HCT116 (cell line): ENCODE results near the gene CCDC192. TPM values are rescaled to one million over a fixed set of nuclear protein-coding genes. Genes with fewer than 3 reads are reported as not detected.
"Not testable (repeated sequence)": the region's sequence is repeated elsewhere in the genome, so short reads cannot be mapped to it uniquely, and the experiment has no call there.

ENCODE experiments used
- ATAC-seq: fragments of 200-7000 bp; cut with Tn5 transposase; 2 replicates; pipeline ENCODE4 v1.9.1; 2020; ENCODE audit warnings: mild to moderate bottlenecking, moderate library complexity
- BruUV-seq: library from RNA; stranded (reverse); fragments of 400-500 nt; replicated peaks from 2 replicates; lab custom pipeline; 2021; lab: Mats Ljungman, UMichigan
- CTCF ChIA-PET: fragments of 300-600 bp; sonication (Branson Sonifier 250); formaldehyde crosslinking; loops from one replicate; lab custom pipeline; 2021; ENCODE audit warnings: antibody characterized with exemption; lab: Charles Lee
- POLR2A ChIA-PET: fragments of 300-600, 350-600 bp; sonication (Branson Sonifier 250); formaldehyde crosslinking; loops from one replicate; lab custom pipeline; 2021; ENCODE audit warnings: antibody characterized with exemption; lab: Charles Lee
- RAD21 ChIA-PET, 2 experiments: fragments of 300-600 bp; sonication (Branson Sonifier 250); formaldehyde crosslinking; loops; one replicate each; lab custom pipeline; 2023; ENCODE audit warnings: low total read pairs in 2 of 2; ENCODE audit not compliant: uncharacterized antibody in 2 of 2, unreplicated experiment in 2 of 2, low non-redundant PET in 1 of 2; lab: Charles Lee
- DNase-seq: peaks from one replicate; pipeline ENCODE4 v3.0.0-alpha.2; 2010; ENCODE audit warnings: low read depth, low spot score
- H2AFZ ChIP-seq: fragments of 200-600 bp; shearing (Covaris generic), sonication (generic); 2 replicates; pipeline ENCODE4 v1.6.1; 2017; ENCODE audit warnings: low read depth, mixed run types, mixed read lengths, antibody characterized with exemption, low read length; ENCODE audit not compliant: poor library complexity, severe bottlenecking
- H3K27ac ChIP-seq: 2 replicates; pipeline ENCODE4 v1.5.1; 2012; ENCODE audit warnings: low read depth, low read length
- H3K27me3 ChIP-seq: fragments of 200-600 bp; sonication (generic); 2 replicates; pipeline ENCODE4 v1.6.1; 2016; ENCODE audit warnings: mixed run types, low read length, mixed read lengths; ENCODE audit not compliant: insufficient read depth
- H3K36me3 ChIP-seq, 2 experiments: fragments of 200-500 bp in 1 of 2; fragments of 200-600 bp in 1 of 2; sonication (Bioruptor generic) in 1 of 2; sonication (generic) in 1 of 2; 2 replicates each; pipeline versions ENCODE4 v1.5.1 to v1.6.1; 2014 to 2016; ENCODE audit warnings: low read length in 2 of 2, inconsistent platforms in 1 of 2, mixed read lengths in 1 of 2, mixed run types in 1 of 2; ENCODE audit not compliant: insufficient read depth in 2 of 2, control insufficient read depth in 1 of 2
- H3K4me1 ChIP-seq, 2 experiments: fragments of 200-600 bp in 1 of 2; sonication (generic) in 1 of 2; 2 replicates each; pipeline versions ENCODE4 v1.5.1 to v1.6.1; 2012 to 2017; ENCODE audit warnings: low read length in 2 of 2, inconsistent platforms in 1 of 2, mild to moderate bottlenecking in 1 of 2, mixed read lengths in 1 of 2, mixed run types in 1 of 2, moderate library complexity in 1 of 2; ENCODE audit not compliant: insufficient read depth in 2 of 2, control insufficient read depth in 1 of 2
- H3K4me2 ChIP-seq: fragments of 200-600 bp; sonication (generic); 2 replicates; pipeline ENCODE4 v1.6.1; 2017; ENCODE audit warnings: mixed run types, low read length, mixed read lengths
- H3K4me3 ChIP-seq, 2 experiments: fragments of 200-600 bp in 1 of 2; sonication (generic) in 1 of 2; replicated peaks in 1 of 2; 2 replicates each; pipeline ENCODE4 v1.5.1; 2011 to 2016; ENCODE audit warnings: low read length in 2 of 2, control low read depth in 1 of 2, low read depth in 1 of 2, mild to moderate bottlenecking in 1 of 2, mixed read lengths in 1 of 2, mixed run types in 1 of 2
- H3K79me2 ChIP-seq: fragments of 200-600 bp; sonication (generic); 2 replicates; pipeline ENCODE4 v1.6.1; 2017; ENCODE audit warnings: mild to moderate bottlenecking, mixed run types, low read length, moderate library complexity, mixed read lengths; ENCODE audit not compliant: insufficient read depth
- H3K9ac ChIP-seq: fragments of 200-600 bp; sonication (generic); 2 replicates; pipeline ENCODE4 v1.6.1; 2016; ENCODE audit warnings: low read length, mixed read lengths
- H3K9me2 ChIP-seq: fragments of 200-600 bp; sonication (generic), shearing (Covaris generic); 2 replicates; pipeline ENCODE4 v1.6.1; 2017; ENCODE audit warnings: mixed run types, mild to moderate bottlenecking, moderate library complexity; ENCODE audit not compliant: insufficient read depth
- H3K9me3 ChIP-seq, 2 experiments: fragments of 200-500 bp in 1 of 2; fragments of 200-600 bp in 1 of 2; sonication (Bioruptor generic) in 1 of 2; sonication (generic) in 1 of 2; 2 replicates each; pipeline ENCODE4 v1.6.1; 2014 to 2017; ENCODE audit warnings: low read length in 2 of 2, mixed read lengths in 2 of 2, inconsistent platforms in 1 of 2, low read depth in 1 of 2, mild to moderate bottlenecking in 1 of 2, mixed run types in 1 of 2, moderate library complexity in 1 of 2; ENCODE audit not compliant: control insufficient read depth in 1 of 2, insufficient read depth in 1 of 2
- H4K20me1 ChIP-seq: fragments of 200-600 bp; sonication (generic), shearing (Covaris generic); 2 replicates; pipeline ENCODE4 v1.6.1; 2017; ENCODE audit warnings: mixed run types, mild to moderate bottlenecking, moderate library complexity; ENCODE audit not compliant: insufficient read depth
- CTCF ChIP-seq, 3 experiments: fragments of 200-600 bp in 1 of 3; sonication (generic) in 1 of 3; IDR thresholded peaks in 2 of 3; conservative IDR thresholded peaks in 1 of 3; 2 replicates each; pipeline ENCODE4 v1.5.1; 2012 to 2017; ENCODE audit warnings: low read depth in 2 of 3, low read length in 2 of 3, antibody characterized with exemption in 1 of 3, borderline replicate concordance in 1 of 3, control low read depth in 1 of 3, mild to moderate bottlenecking in 1 of 3, mixed read lengths in 1 of 3, mixed run types in 1 of 3, moderate library complexity in 1 of 3; ENCODE audit not compliant: insufficient read depth in 1 of 3
- EZH2phosphoT487 ChIP-seq: fragments of 200-600 bp; IDR thresholded peaks from 2 replicates; pipeline ENCODE4 v1.6.1; 2018; ENCODE audit warnings: antibody characterized with exemption, borderline replicate concordance
- REST ChIP-seq: IDR thresholded peaks from 2 replicates; pipeline ENCODE4 v1.6.1; 2012; ENCODE audit warnings: low read depth
- SP1 ChIP-seq: IDR thresholded peaks from 2 replicates; pipeline ENCODE4 v1.6.1; 2012; ENCODE audit warnings: low read depth
- intact Hi-C: fragments of 100-400 bp; cut with micrococcal nuclease; formaldehyde crosslinking; loops from 2 replicates; pipeline ENCODE4 v1.10.0; 2022
- total RNA-seq: library from RNA; stranded (reverse); gene quantifications from one replicate; pipeline ENCODE4 v1.2.1, GENCODE V29; 2021; ENCODE audit not compliant: unreplicated experiment

The CCDC192 gene
- total RNA-seq, 1 experiment from 2014 or later: not detected

- Histone ChIP-seq H3K36me3 (no peaks in the 10 kb centered on the region), H3K4me3 (no peak overlapping the region), H4K20me1 (no peaks in the 10 kb centered on the region), H3K9ac (no peak overlapping the region), H3K4me1 (no peaks in the 10 kb centered on the region), H3K27ac (no peak overlapping the region), H3K9me3 (no peaks in the 10 kb centered on the region), H3K27me3 (no peaks in the 10 kb centered on the region), H3K4me2 (no peak overlapping the region), H2AFZ (no peak overlapping the region), H3K9me2 (no peaks in the 10 kb centered on the region), H3K79me2 (no peaks in the 10 kb centered on the region)
- no TSS peak for BruUV-seq
- intact Hi-C loops: no loop called here
- ChIA-PET POLR2A (no interaction called here), RAD21 (no interaction called here), CTCF (no interaction called here)
- no peak for ATAC-seq
- DNase-seq: no peak
- TF ChIP-seq REST (no peak), SP1 (no peak), CTCF (IDR thresholded peaks at IDR 0.05 in 2 of 3, conservative IDR thresholded peaks at IDR 0.05 in 1 of 3; ENCODE audit: borderline replicate concordance in 1 of 3, insufficient read depth in 1 of 3, low read depth in 2 of 3, low read length in 2 of 3) (no peak), EZH2phosphoT487 (no peak)
Measured at GRCh38 chr5:127846884-127847283, 143.7 kb downstream of the CCDC192 start.

- H3K9ac ChIP-seq, H3K27ac ChIP-seq, ATAC-seq, H3K9me2 ChIP-seq, H3K4me1 ChIP-seq, H3K9me3 ChIP-seq, H3K4me2 ChIP-seq, H3K79me2 ChIP-seq, DNase-seq, H3K36me3 ChIP-seq, H2AFZ ChIP-seq, H3K27me3 ChIP-seq, H4K20me1 ChIP-seq, POLR2A ChIA-PET, CTCF ChIA-PET, H3K4me3 ChIP-seq, intact Hi-C loops, BruUV-seq, RAD21 ChIA-PET: not testable (repeated sequence)
Measured at GRCh38 chr5:127847641-127848040, 144.4 kb downstream of the CCDC192 start.
